Measurements from ENCODE around the gene ZNF681. TPM values are rescaled to one million over a fixed set of nuclear protein-coding genes. Genes with fewer than 3 reads are reported as not detected.

ZNF681 gene
- total RNA-seq, 1 experiment from 2014 or later = 1.2 TPM

GRCh38 chr19:23766951-23767350 is 8.3 kb upstream of the ZNF681 start:
- Mint-ChIP-seq H3K4me1 (ENCODE audit: low read depth, unreplicated experiment) (no peaks in the 10 kb centered on the region), H3K9me3 (ENCODE audit: unreplicated experiment) (no peaks in the 10 kb centered on the region)

GRCh38 chr19:23764781-23765180 is 6.1 kb upstream of the ZNF681 start:
- H3K9me3 Mint-ChIP-seq (ENCODE audit: unreplicated experiment) = no peaks in the 10 kb centered on the region
- intact Hi-C loops (cut with micrococcal nuclease; ENCODE audit: unreplicated experiment) = no loop called here
- H3K36me3 Mint-ChIP-seq (ENCODE audit: insufficient read depth, unreplicated experiment) = no peaks in the 10 kb centered on the region
- ChIA-PET POLR2A (no interaction called here), CTCF (no interaction called here)
- no peak overlapping the region for H3K4me3 ChIP-seq (ENCODE audit: low read depth, low read length)
- no peaks in the 10 kb centered on the region for H3K9me3 ChIP-seq
- no peaks in the 10 kb centered on the region for H3K36me3 ChIP-seq (ENCODE audit: control insufficient read depth, insufficient read depth, low read length)
- H3K4me3 Mint-ChIP-seq (ENCODE audit: unreplicated experiment) = no peak overlapping the region
- H3K27me3 ChIP-seq (replicated peaks; ENCODE audit: control insufficient read depth, insufficient read depth, low read length) = no peaks in the 10 kb centered on the region
- DNase-seq = no peak
- H3K4me1 Mint-ChIP-seq (ENCODE audit: low read depth, unreplicated experiment) = no peaks in the 10 kb centered on the region
- no TSS peak for BruUV-seq (replicated peaks)
- TF ChIP-seq, protein P1, sequence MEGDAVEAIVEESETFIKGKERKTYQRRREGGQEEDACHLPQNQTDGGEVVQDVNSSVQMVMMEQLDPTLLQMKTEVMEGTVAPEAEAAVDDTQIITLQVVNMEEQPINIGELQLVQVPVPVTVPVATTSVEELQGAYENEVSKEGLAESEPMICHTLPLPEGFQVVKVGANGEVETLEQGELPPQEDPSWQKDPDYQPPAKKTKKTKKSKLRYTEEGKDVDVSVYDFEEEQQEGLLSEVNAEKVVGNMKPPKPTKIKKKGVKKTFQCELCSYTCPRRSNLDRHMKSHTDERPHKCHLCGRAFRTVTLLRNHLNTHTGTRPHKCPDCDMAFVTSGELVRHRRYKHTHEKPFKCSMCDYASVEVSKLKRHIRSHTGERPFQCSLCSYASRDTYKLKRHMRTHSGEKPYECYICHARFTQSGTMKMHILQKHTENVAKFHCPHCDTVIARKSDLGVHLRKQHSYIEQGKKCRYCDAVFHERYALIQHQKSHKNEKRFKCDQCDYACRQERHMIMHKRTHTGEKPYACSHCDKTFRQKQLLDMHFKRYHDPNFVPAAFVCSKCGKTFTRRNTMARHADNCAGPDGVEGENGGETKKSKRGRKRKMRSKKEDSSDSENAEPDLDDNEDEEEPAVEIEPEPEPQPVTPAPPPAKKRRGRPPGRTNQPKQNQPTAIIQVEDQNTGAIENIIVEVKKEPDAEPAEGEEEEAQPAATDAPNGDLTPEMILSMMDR (IDR thresholded peaks at IDR 0.05; ENCODE audit: insufficient read depth in 1 of 2, low read depth in 1 of 2, low read length in 1 of 2, severe bottlenecking in 1 of 2, unreplicated experiment in 1 of 2) = no peak
- no peaks in the 10 kb centered on the region for H3K27me3 Mint-ChIP-seq (ENCODE audit: insufficient read depth, unreplicated experiment)
- no peaks in the 10 kb centered on the region for H3K4me1 ChIP-seq
- H3K27ac Mint-ChIP-seq (ENCODE audit: unreplicated experiment) = no peak overlapping the region

More at GRCh38 chr19:23766951-23767350, 8.3 kb upstream of the ZNF681 start:
- CTCF ChIA-PET = no interaction called here
- intact Hi-C loops (cut with micrococcal nuclease; ENCODE audit: unreplicated experiment) = no loop called here
- H3K4me1 ChIP-seq = no peaks in the 10 kb centered on the region
- Mint-ChIP-seq H3K27me3 (ENCODE audit: insufficient read depth, unreplicated experiment) (no peaks in the 10 kb centered on the region), H3K27ac (ENCODE audit: unreplicated experiment) (no peak overlapping the region), H3K36me3 (ENCODE audit: insufficient read depth, unreplicated experiment) (no peaks in the 10 kb centered on the region), H3K4me3 (ENCODE audit: unreplicated experiment) (no peak overlapping the region)
- no peaks in the 10 kb centered on the region for H3K27me3 ChIP-seq (replicated peaks; ENCODE audit: control insufficient read depth, insufficient read depth, low read length)
- TF ChIP-seq, protein P1 (IDR thresholded peaks at IDR 0.05; ENCODE audit: insufficient read depth in 1 of 2, low read depth in 1 of 2, low read length in 1 of 2, severe bottlenecking in 1 of 2, unreplicated experiment in 1 of 2) = no peak
- POLR2A ChIA-PET = no interaction called here
- H3K4me3 ChIP-seq (ENCODE audit: low read depth, low read length) = no peak overlapping the region
- H3K36me3 ChIP-seq (ENCODE audit: control insufficient read depth, insufficient read depth, low read length) = no peaks in the 10 kb centered on the region
- no TSS peak for BruUV-seq (replicated peaks)
- no peak for DNase-seq
- H3K9me3 ChIP-seq = no peaks in the 10 kb centered on the region

GRCh38 chr19:23762884-23763711 is 4.4 kb upstream of the ZNF681 start:
- ChIA-PET POLR2A (no interaction called here), CTCF (no interaction called here)
- Histone ChIP-seq H3K9me3 (no peaks in the 10 kb centered on the region), H3K27me3 (replicated peaks; ENCODE audit: control insufficient read depth, insufficient read depth, low read length) (no peaks in the 10 kb centered on the region), H3K4me1 (no peaks in the 10 kb centered on the region), H3K4me3 (ENCODE audit: low read depth, low read length) (no peak overlapping the region), H3K36me3 (ENCODE audit: control insufficient read depth, insufficient read depth, low read length) (no peaks in the 10 kb centered on the region)
- Mint-ChIP-seq H3K36me3 (ENCODE audit: insufficient read depth, unreplicated experiment) (no peaks in the 10 kb centered on the region), H3K9me3 (ENCODE audit: unreplicated experiment) (no peaks in the 10 kb centered on the region), H3K4me3 (ENCODE audit: unreplicated experiment) (peak overlapping the region; percentile 60), H3K27ac (ENCODE audit: unreplicated experiment) (no peak overlapping the region), H3K27me3 (ENCODE audit: insufficient read depth, unreplicated experiment) (no peaks in the 10 kb centered on the region), H3K4me1 (ENCODE audit: low read depth, unreplicated experiment) (no peaks in the 10 kb centered on the region)
- DNase-seq = peak; percentile 52 to 69
- TF ChIP-seq, protein P1 (IDR thresholded peaks at IDR 0.05; ENCODE audit: insufficient read depth in 1 of 2, low read depth in 1 of 2, low read length in 1 of 2, severe bottlenecking in 1 of 2, unreplicated experiment in 1 of 2) = no peak
- intact Hi-C loops (cut with micrococcal nuclease; ENCODE audit: unreplicated experiment) = no loop called here
- no TSS peak for BruUV-seq (replicated peaks)
